NCI-H2029 (cell line): ENCODE measurements around the gene SAMD4A.

Source experiments
- DNase-seq: peaks from one replicate; lab custom pipeline; 2025; lab: John Stamatoyannopoulos, UW

SAMD4A gene

DNA sequence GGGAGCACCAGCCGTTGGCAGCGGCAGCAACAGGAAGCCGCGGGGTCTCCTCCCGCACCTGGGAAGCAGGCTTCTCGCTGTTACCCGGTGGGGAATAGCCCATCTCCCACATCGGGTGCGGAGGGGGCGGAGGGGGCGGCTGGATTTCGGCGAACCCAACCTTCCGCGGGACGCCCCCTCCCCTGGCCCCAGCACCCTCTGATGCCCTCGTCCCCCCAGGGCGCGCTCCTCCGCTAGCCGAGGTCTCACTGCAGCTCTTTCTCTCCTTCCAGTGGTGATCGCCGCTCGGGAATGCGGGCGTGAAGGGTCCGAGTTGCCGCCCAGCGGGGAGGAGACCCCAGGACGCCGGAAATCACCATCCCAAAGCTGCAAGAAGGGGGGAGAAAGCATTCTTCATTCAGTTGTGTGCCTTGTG lies 303 bp downstream of the SAMD4A start:
- DNase-seq: no peak

DNA sequence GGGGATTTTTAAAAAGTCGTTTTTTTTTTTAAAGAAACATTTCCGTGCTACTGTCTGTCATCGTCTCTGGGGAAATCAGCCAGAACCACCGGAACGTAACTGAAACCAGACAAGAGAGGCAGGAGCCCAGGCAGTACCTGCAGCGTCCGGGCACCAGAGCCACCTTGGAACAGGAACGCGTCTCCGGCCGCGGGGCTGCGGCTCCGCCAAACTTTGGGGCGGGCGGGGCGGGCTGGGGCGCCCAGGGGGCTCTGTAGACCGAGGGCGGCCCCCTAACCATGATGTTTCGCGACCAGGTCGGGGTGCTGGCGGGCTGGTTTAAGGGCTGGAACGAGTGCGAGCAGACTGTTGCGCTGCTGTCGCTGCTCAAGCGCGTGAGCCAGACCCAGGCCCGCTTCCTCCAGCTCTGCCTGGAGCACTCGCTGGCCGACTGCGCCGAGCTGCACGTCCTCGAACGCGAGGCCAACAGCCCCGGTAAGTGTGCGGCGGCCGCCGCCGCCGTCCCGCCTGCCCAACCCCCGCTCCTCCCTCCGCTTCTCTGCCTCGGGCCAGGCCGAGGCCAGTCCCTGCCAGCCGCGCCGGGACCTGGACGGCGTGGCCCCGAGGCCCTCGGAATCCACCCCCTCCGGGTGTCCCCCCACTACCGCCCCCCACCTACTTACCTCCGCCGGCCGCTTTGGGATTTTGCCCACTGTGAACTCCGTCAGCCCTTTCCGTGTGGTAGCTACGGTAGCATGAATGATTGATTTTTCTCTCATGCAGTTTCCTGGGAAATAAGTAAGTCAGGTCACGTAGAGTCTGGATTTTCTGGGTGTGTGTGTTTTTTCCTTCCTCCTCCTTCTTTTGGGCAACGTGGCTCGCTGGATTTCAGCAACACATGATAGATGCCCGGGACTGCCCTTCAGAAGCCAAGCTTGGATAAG lies 972 bp downstream of the SAMD4A start:
- DNase-seq: no peak

DNA sequence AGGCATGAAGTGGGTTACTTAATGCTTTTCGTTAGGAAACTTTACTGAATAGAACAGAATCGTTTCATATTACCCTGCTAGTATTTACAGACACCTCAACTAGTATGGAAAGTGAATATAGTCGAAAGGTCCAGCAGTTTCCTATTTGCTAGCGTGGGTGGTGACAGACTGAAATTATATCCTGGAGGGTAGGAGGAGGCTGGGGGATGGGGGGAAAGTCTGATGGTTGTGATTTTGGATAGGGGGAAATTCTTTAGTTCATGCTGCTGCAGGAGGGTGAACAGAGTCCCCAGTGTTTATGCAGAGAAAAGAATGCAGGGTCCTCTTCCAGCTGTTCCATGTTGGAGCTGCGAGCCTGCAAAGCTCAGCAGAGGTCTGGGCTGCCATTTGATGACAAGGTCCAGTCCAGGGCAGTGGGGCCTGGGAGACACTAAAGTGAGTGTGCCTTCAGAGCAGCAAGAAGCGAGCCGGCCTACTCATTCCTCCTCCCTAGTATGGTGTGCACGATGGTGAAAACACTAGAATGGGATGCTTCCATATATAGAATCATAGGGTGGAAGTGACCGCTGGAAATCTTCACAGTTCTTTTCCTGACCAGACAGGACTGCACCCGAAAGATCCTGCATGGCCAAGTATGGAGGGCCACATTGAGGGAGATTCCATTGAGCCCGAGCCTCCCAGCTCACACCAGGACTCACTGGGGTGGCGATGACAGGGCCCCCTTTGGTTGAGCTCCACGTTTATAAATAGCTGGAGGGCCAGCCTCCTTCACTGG lies 2.1 kb downstream of the SAMD4A start:
- DNase-seq: no peak

DNA sequence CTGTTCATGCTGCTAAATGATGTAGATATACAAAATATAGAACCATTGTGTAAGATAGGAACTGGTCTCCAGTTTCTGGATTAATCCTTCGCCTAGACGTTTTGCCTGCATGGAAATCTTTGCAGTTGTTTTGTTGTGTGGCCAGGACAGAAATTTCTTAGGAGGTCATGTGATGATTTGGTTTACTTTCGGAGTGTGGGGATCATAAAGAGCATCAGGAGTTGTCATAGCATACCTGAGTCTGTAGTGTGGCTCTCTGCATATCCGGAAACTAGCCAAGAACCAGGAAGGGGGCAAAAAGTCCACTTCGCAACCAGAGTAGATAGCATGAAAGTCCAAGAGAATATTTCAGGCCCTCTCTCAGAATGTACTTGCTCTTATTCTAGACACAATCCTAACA lies 3.1 kb downstream of the SAMD4A start:
- DNase-seq: no peak

DNA sequence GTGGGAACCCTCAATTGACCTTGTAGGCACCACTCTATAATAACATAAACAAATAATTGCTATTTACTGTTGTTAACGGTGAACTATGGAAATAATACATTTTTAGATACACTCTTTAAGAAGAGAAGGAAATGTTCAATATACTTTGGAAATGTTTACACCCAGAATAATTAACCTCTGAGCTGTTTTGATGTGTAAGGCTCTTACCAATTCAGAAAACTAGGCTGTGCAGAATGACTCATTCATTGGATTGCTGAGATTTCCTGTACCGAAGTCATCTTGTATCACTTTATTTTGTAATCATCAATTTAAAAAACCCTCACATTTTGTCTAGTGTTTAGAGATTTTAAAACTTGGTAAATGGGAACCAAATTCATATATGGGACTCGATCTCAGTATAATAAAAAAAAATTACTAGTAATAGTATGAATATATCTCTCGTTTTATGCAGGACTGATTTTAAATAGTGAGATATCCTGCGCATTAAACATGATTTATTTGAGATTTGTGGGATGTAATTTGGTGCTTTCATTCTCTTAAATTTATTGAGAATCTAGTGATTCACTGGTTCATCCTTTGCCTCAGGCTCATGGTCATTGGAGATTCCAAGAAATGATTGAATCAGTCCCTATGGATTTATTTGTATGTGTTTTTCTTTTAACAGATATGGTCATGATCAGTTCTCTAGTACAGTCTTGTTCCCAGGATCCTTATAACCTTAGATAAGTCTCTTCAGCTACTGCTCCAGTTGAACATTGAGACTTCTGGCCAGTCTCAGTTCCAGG lies 3.9 kb downstream of the SAMD4A start:
- DNase-seq: no peak

DNA sequence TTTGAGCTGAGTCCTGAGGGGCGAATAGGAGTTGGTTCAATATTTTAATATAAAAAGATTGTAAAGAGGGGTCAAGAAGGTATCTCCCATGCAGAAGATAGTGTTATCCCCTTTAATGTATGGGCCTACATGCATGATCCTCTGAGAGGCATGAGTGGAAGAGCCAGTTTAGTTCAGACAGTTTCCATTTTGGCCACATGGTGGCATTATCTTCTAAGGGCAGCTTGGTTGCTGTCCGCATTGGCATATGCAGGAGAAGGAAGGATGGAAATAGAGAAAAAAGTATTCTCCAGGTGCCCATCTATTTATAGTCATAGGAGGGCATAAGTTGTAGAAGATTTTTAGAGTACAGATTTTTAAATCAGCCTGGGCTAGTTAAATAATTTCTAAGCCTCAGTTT lies 5.4 kb downstream of the SAMD4A start:
- peak; percentile 16 for DNase-seq

DNA sequence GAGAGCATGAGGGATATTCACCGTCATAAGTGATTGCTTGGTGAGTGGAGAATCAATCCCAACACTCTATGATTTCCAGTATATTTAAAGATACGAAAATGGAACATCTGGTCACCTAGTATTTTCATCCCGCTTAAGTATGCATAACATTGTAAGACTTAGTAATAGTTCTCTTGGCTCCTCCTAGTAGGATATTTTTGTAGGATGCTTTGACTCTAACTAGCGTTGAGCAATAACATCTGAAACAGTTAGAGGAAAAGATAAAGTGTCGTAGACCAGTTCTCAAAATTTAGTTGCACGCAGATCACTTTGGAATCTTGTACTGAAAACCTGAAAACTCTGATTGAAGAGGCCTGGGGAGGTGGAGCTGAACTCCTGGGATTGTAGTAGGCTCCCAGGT lies 7.6 kb downstream of the SAMD4A start:
- no peak for DNase-seq

DNA sequence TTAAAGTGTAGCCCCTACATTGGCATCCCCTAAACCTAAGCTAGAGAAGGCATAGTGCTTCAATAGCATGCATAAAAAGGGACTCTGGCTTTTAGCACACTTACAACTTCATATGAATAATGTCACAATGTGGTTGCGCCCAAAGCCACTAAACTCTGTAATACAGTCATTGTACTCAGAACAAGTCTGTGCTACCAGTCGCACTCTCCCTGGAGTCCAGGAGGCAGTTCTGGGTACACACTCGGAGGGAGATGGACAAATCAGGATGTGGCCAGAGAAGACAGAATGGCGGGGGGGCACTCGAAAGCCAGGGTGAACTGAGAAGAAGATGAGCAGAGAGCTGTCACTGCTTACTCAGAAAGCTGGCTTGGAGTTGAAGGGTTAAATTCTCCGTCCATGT lies 10.6 kb downstream of the SAMD4A start:
- no peak for DNase-seq

DNA sequence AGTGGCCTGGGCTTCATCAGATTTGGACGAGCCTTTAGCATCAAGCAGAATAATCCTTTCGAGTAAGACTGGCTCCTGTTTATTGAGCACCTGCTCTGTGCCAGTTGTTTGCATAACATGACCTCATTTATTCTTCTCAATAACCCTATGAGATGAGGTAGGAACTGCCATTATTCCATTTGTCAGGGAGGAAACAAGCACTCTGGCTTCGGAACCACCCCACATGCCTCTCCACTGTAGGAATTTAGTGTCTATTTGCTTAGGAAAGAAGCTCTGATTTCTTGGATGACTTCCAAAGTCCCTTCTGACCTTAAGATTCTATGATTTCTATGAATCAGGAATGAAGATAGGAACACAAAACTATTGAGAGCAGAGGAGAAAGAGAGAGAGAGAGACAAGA lies 11.0 kb downstream of the SAMD4A start:
- no peak for DNase-seq

DNA sequence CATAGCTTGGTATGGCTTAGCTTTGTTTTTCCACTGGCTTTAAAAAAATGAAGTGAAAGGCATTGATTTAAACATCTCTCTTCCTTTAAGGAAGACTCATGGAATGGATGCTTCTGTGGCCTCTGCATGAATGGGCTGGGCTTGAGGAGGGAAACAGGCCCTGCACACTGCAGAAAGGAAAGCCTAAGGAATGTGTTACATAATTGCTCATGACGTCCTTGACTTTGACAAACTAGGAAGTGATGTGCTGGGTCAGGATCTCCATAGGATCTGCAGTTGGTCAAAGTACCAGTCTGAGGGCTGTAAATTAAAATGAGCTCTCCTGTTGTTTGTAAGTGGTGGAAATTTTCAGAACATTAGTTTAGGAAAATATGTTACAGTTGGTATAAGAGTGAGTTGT lies 12.7 kb downstream of the SAMD4A start:
- no peak for DNase-seq

DNA sequence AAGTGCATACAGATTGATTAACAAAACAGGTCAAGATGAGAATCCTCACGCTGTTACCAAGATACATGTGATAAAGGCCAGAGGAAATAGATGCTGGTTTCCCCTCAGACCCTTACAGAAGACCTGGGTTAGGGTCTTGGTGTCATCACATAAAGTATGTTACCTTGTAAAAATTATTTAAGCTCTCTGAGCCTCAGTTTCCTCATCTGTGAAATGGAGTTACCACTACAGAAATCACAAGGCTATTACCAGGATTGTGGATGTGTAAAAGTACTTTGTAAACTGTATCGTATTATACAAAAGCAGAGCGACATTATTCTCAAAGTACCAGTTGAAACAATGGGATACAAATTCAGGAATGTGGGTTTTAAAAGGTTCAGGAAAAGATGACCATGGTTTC lies 14.0 kb downstream of the SAMD4A start:
- DNase-seq: no peak

DNA sequence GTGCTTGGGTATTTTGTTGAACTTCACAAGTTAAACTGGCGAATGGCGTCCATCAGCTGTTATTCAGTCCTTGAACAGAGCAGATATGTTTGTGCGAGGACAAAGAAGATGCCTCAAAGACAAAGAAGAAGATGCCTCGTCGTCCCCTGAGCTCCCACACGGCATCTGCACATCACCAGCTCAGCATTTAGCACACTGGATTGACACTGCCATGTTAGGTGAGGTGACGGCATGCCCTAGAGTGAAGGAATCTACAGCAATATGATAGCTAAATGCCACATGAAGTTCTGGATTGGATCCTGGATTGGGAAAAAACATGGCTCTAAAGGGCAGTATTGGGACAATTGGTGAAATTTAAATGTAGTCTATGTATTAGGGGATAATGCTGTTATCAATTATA lies 15.4 kb downstream of the SAMD4A start:
- no peak for DNase-seq

DNA sequence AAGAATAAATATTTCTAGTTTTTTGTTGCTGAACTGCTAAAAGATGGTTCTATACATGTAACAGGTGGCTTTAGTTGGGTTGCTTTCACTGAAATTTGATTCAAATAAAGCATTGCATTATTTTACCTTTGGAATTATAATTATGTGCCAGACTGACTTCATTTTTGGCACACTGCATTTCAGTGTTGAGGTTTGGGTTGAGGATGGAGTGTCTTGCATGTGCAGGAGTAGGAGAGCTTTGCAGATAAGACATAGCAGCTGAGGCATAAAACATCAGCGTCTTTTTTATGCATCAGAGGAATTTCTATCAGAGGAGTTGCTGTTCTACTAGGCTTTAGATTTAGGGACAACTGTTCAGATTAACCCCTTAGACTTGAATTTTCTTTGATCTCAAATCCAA lies 17.2 kb downstream of the SAMD4A start:
- no peak for DNase-seq

DNA sequence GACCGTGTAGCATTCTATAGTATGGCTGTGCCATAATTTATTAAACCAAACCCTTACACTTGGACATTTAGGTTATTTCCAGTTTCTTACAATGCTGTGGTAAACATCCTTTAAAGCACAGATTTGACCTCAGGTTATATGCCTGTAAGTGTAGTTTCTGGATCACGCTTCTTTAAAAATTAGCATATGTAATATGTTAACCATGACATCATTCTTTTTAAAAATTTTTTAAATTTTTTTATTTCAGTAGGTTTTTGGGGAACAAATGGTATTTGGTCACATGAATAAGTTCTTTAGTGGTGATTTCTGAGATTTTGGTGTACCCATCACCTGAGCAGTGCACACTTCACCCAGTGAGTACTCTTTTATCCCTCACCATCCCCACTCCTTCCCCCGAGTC lies 18.3 kb downstream of the SAMD4A start:
- no peak for DNase-seq

DNA sequence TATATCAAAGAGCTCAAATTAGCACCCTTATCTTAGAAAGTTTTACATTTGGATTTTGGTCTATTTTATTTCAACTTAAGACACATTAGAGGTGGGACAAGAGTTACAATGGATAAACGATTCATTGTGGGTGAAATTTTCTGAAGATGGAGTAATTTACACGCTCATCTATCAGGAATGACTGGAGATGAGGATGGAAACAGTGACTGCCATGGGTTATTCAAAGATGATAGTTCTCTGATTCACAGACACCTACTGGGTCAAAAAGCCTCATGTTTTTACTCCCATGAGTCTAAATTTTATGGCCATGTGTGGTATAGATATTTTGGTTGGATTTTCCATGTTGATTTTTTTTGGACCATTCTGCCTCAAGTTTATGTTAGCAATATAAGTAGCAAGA lies 22.1 kb downstream of the SAMD4A start:
- no peak for DNase-seq

DNA sequence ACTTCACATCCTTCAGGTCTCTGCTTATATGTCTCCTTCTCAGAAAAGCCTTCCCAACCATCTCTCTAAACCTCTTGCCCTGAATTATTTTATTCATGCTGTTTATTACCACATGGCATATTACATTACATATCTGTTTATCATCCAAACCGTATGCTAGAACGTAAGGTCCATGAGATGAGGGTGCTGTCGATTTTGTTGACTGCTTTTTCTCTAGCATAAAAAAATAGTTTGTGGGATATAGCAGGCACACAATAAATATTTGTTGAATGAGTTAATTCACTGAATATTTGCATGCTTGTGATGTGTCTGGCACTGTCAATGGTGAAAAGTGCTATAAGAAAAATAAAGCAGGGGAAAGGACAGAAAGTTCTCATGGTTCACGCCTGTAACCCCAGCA lies 22.9 kb downstream of the SAMD4A start:
- DNase-seq: no peak

DNA sequence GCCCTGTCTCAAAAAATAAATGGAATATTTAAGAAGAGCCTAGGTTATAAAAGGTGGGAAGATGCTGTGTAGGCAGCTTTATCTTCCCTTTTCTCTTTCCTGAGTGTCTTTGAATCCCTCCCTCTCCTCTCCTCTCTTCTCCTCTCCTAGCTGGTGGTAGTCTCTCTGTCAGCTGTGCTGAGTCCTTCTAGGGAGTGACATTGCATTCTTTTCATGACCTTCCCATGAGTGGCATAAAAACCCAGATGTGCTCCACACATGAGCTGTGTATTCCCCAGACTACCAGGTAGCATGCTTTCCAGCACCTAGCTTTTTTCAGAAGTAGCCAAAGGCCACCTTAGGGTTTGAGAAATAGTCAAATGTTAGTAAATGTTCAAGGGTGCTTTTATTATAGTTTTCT lies 23.6 kb downstream of the SAMD4A start:
- DNase-seq: no peak

DNA sequence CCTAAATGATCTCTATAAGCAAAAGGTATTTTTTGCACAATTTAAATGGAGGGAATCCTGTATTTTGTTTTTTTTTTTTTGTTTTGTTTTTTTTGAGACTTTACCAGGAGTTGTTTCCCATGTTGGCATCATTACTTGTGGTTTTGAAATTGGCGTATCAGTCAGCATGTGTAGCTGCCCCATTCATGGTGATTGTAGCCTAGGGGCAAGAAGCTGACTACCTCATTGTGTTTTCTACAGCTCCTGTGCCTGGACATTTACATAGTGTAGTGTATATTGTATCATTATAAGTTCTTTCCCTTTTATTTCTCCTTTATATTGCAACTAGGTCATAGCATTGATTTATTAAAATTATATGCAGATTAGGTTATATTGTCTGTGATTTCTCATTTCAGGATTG lies 24.5 kb downstream of the SAMD4A start:
- no peak for DNase-seq

DNA sequence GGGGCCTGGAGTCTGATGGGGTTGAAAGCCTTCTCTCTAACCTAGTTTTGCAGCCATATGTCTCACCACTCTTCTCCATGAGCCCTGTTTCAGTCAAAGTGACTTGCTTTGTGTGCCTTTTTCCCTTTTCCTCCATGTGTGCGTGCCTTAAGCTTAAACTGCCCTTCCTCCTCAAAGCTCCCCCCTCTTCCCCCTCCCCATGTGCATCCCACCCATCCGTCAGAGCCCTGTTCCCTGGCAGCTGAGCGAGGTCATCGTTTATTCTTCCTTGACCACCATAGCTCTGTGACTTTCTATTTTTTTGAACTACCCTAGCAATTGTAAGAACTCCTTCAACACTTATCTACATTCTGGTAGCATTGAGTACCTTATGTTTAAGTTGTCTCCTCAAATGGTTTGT lies 24.9 kb downstream of the SAMD4A start:
- DNase-seq: no peak

DNA sequence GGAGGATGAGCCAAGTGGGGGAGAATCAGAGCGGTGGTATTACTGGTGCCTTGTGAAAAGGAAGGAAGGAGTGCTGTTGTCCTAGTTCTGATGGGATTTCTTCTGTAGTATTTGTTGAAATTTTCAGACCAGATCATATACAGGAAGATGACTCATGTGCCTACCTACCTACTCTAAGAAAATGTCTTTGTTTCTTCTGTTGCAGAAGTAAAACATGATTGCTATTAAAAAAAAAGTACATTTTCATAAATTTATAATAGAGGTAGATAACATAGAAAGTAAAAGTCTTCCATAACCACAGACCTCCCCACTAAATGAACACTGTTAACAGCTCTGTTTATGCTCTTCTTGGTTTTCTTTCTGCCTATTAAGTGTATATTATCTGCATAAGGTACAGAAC lies 26.9 kb downstream of the SAMD4A start:
- DNase-seq: no peak

DNA sequence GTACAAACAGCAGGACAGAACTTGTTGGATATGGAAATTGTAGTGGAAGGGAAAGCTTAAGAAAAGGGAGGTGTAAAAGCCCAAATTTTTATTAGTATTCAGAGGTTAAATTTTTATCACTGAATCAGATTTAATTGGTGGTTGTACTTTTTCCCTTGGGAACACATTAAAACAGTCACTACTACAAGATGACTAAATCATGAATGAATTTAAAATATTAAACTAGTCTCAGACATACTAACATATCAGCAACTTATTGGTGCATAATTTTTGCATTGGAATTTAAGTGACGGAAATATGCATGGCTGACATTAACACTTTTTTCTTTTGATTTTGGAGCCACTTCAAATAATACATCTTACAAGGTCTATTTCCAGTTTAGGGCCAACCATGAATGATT lies 27.6 kb downstream of the SAMD4A start:
- DNase-seq: no peak

DNA sequence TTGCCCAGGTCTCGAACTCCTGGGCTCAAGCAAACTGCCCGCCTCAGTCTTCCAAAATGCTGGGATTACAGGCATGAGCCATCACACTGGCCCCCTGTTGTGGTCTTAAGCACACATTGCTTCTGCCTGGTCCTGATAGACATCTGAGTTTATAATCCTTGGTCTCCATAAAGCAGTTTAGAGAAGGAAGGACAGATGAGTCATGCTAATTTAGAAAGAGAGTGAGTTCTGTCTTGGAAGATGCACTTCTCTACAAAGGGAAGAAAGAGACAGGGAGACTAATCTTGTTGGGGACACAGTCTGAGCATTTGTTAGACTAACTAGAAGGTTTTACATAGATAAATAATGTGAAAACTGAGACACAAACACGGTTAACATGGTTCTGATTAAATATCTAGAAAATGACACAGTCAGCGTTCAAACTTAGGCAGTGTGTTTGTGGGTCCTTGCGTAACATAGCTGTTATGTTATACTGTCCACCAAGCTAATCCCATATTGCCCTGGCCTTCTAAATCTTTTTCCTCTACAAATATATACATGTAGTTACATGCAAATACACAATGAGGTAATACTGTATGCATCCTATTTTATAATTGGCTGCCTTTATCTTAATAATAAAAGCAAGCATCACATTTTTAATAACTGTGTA lies 31.0 kb downstream of the SAMD4A start:
- no peak for DNase-seq
